Epithelial cell of proximal tubule (primary cell): ENCODE measurements around the gene AHCYL1. TPM values are rescaled to one million over a fixed set of nuclear protein-coding genes. Genes with fewer than 3 reads are reported as not detected.

Experiments used
- DNase-seq: peaks from one replicate; pipeline ENCODE4 v3.0.0-alpha.2; 2011; ENCODE audit warnings: low read depth
- H3K4me3 ChIP-seq: 2 replicates; pipeline ENCODE4 v1.5.1; 2011; ENCODE audit warnings: low read depth, mild to moderate bottlenecking, low read length
- total RNA-seq: library from RNA; depleted of rRNA; stranded (reverse); fragments of >200 nt; gene quantifications from 2 replicates; pipeline ENCODE4 v1.2.3, GENCODE V29; 2015
- TF ChIP-seq, protein P1 (sequence below): conservative IDR thresholded peaks from 2 replicates; pipeline ENCODE4 v1.5.1; 2012; ENCODE audit warnings: low read depth, mild to moderate bottlenecking, low read length

AHCYL1 gene
- total RNA-seq, 1 donor from 2014 or later = 54.9 TPM

DNA sequence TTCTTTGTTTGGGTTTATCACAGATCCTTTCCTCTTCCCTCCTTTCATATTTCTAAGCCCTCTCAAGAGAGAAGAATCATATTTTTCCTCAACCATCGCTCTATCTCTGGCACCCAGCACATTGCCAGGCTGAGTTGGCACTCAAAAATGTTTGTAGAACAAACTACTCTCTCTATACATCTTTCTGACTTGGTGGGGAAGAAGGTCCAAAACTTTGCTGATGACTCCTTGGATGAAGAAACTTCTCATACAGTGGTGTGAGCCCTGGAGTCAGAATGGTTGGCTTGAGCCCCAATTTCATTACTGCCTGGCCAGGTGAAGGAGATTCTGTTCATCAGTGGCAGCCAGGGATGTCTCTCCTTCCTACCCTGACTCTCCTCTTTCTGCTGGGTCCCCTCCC is 74.0 kb downstream of the AHCYL1 start:
- DNase-seq = no peak
- H3K4me3 ChIP-seq = no peak overlapping the region
- TF ChIP-seq, protein P1, sequence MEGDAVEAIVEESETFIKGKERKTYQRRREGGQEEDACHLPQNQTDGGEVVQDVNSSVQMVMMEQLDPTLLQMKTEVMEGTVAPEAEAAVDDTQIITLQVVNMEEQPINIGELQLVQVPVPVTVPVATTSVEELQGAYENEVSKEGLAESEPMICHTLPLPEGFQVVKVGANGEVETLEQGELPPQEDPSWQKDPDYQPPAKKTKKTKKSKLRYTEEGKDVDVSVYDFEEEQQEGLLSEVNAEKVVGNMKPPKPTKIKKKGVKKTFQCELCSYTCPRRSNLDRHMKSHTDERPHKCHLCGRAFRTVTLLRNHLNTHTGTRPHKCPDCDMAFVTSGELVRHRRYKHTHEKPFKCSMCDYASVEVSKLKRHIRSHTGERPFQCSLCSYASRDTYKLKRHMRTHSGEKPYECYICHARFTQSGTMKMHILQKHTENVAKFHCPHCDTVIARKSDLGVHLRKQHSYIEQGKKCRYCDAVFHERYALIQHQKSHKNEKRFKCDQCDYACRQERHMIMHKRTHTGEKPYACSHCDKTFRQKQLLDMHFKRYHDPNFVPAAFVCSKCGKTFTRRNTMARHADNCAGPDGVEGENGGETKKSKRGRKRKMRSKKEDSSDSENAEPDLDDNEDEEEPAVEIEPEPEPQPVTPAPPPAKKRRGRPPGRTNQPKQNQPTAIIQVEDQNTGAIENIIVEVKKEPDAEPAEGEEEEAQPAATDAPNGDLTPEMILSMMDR = no peak

GRCh38 chr1:110059133-110059863 is 74.7 kb downstream of the AHCYL1 start:
- no peak for DNase-seq
- no peak overlapping the region for H3K4me3 ChIP-seq
- TF ChIP-seq, protein P1 = no peak

- no peak for DNase-seq
- TF ChIP-seq, protein P1 = peak; percentile 83
- no peak overlapping the region for H3K4me3 ChIP-seq
These were observed 75.6 kb downstream of the AHCYL1 start for GRCh38 chr1:110060034-110060661.

DNA sequence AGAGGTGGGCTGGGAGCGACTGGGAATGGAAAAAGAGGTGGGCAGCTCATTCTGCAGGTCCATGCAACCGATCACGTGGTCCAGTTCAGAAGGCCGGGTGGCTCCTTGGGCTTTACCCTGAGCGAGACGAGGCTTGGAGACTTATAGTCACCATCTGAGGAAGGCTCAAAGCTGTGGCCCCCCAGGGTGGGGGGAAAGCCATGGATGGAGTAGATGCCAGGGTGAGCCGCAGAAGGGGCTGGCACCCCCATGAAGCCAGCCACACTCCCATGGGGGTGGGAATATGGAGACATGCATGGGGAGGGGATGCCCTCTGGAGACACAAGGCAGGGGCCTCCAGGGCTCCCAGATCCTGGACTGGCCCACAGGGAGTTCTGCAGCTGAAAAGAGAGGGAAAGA is 76.1 kb downstream of the AHCYL1 start:
- H3K4me3 ChIP-seq = no peak overlapping the region
- TF ChIP-seq, protein P1 = no peak
- DNase-seq = no peak

GRCh38 chr1:110061341-110061740 is 76.8 kb downstream of the AHCYL1 start:
- TF ChIP-seq, protein P1 = no peak

GRCh38 chr1:110062612-110063011 is 78.0 kb downstream of the AHCYL1 start:
- no peak for DNase-seq
- TF ChIP-seq, protein P1 = no peak
- no peak overlapping the region for H3K4me3 ChIP-seq

More at GRCh38 chr1:110061341-110061740, 76.8 kb downstream of the AHCYL1 start:
- no peak overlapping the region for H3K4me3 ChIP-seq
- no peak for DNase-seq
